LHCN-M2 (cell line): ENCODE measurements around the gene BRD1. TPM values are rescaled to one million over a fixed set of nuclear protein-coding genes. Genes with fewer than 3 reads are reported as not detected.
"Not testable (repeated sequence)": the region's sequence is repeated elsewhere in the genome, so short reads cannot be mapped to it uniquely, and the experiment has no call there.

ENCODE experiments used
- DNase-seq: peaks from one replicate; pipeline ENCODE4 v3.0.0-alpha.2; 2012; ENCODE audit warnings: low read depth
- total RNA-seq: library from RNA; depleted of rRNA; stranded (reverse); fragments of >200 nt; gene quantifications from 2 replicates; pipeline ENCODE4 v1.2.3, GENCODE V29; 2014

Gene BRD1
- total RNA-seq, 1 experiment from 2014 or later = 17.9 TPM

DNA sequence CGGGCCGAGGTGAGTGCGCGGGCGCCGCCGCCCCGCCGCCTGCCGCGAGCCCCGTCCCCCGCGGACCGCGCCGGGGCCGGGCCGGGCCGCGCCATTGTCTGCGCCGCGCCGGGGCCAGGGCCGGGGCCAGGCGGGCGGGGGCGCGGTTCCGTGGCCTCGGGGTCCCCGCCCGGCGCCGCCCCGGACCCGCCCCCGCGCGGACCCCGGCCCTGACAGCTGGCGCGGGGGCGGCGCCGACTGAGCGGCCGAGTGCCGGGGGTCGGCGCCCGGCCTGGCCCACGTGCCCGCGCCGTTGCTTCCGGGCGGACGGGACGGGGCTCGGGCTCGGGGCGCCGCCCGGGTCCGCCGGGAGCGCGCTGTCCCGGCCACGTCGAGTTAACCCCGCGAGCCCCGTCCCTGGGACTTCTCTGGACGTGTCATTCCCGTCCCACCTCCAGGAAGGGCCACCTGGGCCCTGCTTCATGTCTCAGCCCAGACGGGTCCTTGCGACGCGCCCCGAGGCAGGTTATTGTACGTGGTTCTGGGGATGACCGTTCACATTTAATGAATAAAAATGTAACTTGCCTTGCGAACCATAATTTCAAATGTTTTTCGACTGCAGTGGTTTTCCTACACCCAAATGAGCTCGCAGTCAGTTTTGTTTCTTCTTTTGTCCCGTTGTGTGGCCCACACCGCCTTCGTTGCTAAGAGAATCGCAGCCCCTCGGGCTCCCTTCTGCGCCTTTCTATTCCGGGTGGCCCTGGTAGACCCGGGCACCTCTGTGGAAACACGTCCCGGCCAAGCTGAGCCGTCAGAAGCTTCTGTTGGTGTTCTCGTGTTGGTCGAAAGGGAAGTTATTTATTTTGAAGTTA lies 26.5 kb upstream of the BRD1 start:
- DNase-seq = peak; percentile 23

DNA sequence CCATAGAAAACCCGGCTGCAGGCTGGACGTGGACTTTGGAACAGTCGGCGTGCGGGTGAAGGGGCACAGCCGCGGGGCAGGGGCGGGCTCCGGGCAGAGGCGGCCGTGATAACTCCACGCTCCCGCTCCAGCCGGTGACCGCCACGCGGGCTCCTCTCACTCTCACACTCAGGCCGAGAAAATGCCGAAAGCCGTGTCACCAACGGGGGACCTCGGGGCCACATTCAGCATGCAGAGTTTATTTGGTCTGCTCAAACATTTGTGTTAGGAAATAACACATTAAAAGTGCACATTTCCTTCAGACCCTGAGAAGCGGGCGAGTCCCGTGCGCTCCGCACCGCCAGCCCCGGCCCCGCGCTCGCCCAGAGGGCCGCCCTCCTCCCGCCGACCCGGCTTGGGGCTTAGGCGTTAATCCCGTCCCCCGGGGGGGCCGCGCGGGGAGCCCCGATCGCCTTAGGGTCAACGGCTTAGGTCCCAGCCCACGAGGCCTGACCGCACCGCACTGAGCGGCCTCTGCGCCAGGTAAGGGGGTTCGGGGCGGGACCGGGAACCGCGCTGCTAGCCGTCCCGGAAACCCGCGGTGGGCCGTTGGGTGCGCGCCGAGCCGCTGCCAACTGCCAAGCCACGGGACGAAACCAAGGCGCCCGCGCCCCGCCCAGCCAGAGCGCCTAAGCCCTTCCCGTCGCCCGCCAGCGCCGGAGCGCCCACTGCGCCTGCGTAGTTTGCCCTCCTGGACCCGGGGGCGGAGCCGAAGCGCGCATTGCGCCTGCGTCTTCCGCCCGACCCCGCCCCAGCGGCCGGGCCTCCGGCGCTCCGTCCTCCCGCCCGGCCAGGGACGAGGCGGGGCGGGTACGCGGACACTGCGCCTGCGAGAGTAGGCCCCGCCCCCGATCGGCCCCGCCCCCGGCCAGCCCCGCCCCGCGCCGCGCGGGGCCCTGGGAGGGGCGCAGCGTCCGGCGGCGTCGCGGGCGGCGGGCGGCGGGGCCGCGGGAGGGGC lies 25.5 kb upstream of the BRD1 start, which contains the start of gene ZBED4:
Gene ZBED4 (plus strand): TSS at position 947 of the 997 bp plus-strand sequence. CDS start 29,819 bp downstream, outside the sequence.
- peak; percentile 94 for DNase-seq

DNA sequence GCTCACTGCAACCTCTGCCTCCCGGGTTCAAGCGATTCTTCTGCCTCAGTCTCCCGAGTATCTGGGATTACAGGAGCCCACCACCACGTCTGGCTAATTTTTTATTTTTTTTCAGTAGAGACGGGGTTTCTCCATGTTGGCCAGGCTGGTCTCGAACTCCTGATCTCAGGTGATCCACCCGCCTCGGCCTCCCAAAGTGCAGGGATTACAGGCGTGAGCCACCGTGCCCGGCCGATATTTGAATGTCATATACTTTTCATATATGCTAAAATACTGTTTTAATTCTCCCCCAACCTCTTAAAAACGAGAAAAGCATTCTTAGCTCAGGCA lies 24.9 kb upstream of the BRD1 start:
- DNase-seq = not testable (repeated sequence)

DNA sequence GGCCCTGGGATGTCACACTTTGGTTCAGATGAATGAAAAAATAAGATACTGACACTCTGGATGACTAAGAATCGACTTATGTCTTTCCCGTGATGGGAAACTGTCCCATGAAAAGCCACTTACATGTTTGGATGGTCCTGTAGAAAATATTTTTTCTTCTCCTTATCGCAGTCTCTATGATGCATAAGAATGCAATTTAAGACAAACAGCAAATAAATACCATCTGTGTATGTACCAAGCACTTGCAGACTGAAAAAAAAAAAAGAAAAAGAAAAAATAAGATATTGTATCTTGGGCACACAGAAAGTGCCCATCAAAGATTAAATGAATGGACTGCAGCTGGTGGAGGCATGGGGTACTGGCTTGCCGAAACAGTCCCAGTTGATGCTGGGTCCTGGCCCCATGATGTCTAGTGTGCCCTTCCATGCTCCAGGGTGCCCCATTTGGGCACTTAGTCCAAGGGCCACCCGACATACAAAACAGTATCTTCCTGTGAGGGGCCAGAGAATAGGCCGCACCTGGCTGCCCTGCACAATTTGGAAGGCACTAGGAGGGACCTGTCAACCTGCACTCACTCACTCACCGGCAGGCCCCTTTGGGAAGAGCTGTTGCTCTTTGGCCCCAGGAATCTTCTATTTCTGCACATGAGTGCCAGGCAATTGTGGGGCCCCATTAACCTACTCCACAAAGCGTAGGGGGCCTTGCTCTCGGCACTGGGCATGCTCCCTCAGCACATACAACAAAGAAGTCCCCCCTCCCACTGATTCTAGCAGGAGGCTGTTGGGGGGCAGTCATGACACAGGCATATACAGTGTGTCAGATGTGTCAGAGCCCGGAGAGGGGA lies 23.5 kb upstream of the BRD1 start:
- DNase-seq = no peak

- DNase-seq = no peak
Measured at GRCh38 chr22:49850021-49850911, 22.6 kb upstream of the BRD1 start.

DNA sequence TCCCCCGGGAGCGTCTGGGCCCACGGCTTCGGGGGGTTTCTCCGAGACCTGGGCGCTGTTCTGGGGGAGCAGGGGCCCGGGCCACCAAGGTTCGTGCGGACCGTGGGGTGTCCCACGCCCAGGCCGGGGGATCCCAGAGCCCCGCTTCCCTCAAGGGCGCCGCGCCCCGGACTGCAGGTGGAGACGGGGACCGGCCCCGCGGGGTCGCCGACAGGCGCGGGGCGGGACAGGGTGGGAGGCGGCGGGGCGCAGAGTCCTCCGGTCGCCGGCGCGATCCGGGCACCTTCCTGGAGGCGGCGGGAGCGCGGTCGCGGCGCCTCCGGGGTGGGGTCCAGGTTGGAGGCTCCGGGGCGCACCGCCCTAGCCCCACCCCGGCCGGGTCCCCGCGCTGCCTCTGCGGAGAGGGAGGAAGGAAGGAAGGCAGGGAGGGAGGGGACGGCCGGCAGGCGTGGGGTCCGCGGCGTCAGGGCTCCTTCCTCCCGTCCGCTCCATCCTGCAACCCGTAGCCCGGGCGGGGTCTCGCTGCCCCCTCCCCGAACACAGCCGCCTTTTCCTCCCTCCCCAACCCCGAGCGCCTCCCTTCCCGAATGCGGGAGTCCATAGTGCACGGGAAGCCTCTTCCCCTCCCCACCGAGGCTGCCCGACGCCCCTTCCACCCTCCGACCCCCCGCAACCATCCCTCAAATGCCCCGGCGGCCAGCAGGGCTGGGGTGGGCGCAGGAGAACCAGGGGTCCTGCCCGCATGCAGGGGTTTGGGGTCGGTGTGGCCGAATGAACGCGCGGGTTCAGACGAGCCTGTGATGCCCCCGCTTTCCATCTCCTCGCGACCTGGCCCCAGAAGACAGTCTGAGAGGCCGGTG lies 21.7 kb upstream of the BRD1 start:
- DNase-seq = no peak

DNA sequence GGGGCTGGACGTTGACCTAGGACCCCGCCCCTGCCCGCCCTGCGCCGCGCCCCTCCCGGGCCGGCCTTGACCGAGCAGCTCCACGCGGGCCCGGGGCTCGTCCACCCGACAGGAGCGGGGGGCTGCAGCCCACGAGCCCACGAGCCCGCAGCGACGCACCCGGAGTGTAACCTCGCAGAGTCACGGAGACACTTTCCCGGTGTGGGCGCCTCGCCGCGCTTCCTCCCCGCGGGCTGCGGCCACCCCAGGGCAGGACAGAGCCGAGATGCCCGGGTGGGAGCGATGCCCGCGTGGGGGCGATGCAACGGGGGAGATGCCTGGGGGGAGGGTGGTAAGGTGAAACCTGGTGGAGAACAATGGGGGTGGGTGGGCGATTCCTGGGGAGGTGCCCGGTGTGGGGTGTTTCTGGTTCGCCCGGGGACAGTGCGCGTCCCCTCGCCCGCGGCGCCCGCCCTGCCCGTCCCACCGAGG lies 21.1 kb upstream of the BRD1 start:
- no peak for DNase-seq

DNA sequence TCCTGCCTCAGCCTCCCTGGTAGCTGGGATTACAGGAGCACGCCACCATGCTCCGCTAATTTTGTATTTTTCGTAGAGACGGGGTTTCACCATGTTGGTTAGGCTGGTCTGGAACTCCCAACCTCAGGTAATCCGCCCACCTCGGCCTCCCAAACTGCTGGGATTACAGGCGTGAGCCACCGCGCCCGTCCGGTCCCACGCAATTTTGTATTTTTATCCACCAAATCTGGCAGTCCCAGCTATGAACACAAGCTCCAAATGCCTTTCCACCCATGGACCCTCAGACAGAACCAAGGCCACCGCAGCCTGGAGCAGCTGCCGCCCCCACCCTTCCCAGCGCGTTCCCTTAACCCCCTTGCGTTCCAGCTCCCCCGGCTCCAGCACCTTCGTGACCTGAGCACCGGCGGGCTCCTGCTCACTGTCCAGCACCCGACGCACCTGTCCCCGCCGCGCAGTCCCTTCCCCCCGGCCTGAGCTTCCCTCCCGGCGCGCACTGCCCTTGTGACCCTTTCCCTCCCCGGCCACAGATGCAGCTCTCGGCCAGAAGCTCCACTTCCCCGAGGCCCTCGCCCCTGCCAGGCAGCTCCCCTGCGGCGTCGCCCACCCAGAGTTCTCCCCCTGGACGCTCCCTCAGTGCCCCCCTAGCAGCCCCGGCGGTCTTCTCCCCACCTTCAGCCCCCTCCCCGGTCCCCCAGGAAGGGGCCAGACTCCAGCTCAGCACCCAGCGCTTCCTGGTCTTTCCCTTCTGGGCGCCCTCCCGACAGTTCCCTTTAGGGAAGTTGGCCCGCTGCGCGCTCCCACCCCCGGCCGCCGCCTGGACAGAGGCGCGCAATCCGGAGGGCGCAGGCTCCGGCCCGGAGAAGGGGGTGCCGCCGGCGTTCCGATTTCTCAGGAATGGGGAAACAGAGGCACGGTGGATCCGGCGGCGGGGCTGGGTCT lies 20.3 kb upstream of the BRD1 start:
- DNase-seq = no peak

GRCh38 chr22:49845666-49846459 lies 18.2 kb upstream of the BRD1 start:
- DNase-seq = no peak

- no peak for DNase-seq
Measured at GRCh38 chr22:49845241-49845640, 17.6 kb upstream of the BRD1 start.

DNA sequence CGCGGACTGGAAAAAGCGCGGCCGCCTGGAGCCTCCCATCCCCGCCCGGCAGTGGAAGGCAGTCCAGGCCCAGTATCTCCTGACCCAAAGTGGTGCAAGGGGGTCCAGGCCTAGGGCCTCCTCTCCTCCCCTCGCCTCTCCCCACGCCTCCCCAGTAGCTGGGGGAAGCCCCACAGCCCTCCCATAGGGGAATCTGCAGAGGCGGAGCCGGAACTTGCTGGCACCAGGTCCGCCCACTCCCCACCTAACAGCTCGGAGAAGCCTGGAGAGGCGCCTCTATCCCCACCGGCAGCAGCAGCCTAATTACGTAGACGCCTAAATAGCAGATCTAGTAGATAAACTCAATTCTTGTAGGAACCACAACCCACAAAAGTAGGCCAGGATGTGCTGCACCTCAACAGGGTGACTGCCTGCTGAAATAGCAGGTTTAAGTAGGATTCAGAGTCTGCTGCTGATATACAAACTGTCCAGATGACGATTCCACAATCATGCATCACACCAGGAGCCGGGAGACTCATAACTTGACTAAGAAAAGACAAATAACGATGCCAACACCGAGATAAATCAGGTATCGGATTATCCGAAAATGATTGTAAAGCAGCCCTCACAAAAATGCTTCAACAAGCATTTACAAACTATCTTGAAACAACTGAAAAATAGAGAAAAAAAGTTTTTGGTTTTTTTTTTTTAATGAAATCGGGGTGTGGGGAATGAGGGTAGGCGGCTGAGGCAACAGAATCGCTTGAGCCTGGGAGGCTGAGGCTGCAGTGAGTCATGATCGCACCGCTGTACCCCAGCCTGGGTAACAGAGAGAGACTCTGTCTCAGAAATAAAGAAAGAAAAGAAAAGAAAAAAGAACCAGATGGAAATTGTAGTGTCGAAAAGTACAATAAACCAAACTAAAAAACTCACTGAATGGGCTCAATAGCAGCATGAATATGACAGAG lies 11.4 kb upstream of the BRD1 start:
- DNase-seq = no peak

GRCh38 chr22:49833340-49834007 lies 5.8 kb upstream of the BRD1 start:
- DNase-seq = no peak

DNA sequence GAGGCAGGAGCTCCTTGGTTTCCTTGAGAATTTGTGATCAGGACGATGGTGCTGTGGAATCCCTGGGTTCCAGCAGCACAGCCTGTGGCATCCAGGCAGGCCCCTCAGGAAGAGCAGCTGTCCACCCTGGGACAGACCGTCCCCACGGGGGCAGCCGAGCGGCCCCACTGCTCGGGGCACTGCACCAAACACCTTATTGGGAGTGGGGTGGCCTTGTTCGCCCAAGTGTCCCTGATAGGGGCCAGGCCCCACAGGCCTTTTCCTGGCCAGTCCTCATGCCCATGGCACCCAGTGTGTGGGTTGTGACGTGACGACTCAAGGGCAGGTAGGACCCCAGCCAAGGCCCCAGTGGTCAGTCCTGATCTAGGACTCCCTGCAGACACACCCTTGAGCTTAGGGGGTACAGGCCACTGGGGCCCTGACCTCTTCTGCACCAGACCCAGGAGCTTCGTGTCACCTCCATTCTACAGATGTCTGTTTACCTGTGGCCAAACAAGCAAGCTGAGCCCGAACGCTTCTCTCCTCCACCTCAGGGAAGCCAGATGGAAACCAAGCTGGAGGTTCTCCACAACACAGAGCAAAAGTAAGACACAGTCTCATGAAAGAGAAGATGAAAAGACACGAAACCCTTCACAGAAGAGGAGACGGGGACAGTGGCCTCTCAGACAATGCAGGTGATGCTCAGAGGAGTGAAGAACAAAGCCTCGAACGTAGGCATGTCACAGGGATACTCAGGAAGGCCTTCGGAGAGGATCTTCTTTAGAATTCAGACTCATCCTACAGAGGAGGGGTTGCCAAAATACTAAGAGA lies 1.6 kb upstream of the BRD1 start:
- no peak for DNase-seq

DNA sequence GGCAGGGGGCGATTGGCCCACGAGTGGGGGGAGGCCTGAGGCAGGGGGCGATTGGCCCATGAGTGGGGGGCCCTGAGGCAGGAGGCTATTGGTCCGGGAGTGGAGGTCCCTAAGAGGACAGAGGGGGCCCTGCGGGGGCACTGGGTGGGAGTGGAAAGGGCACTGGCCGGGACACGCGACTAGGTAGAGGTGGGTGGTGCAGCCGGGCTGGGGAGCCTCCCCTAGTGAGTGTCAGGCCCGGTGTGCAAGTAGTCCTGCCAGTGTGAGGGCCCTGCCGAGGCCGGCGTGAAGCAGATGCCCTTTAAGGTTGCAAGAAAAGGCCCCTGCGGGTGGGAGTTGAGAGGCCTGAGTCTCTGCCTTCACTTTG lies 909 bp upstream of the BRD1 start:
- no peak for DNase-seq
